KBM-7 (cell line): ENCODE data around the gene GPHN.

Source experiments
- DNase-seq: peaks from one replicate; pipeline ENCODE4 v3.0.0-alpha.2; 2015
- in situ Hi-C: fragments of 300-500 bp; cut with MboI; formaldehyde crosslinking; loops from 2 replicates; pipeline ENCODE4 v1.14.3; 2020; ENCODE audit warnings: low sequenced_read_pairs, low pct_unique_long_range_greater_than_20kb, mixed read lengths

Gene GPHN

DNA sequence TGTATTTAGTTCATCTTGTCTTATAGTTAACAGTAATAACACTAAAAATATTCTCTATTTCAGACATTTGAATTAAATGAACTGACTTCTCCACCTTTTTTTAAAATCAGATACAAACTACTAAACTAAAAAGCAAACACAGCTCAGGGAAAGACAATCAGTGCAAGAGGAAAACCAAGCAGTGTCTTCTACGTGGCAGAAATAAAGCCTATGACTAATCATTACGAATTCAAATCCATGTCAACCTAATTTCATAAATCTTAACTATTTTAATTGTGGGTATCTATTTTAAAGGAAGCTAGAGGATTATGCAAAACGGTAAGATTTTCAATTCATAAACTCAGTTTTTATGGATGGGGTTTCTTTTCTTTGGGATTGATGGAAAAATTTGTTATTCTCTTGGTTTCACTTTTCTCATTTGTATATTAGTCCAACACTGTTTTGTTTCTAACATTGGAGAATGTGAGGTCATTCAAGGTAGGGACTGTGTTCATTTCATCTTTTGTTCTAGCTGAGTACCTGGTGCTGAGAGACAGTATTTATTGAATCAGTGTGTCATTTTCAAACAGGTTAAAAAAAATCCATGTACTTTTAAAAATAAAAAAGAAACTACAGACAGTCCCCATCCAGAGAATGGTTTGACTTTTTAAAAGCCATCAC, 720.5 kb downstream of the GPHN start:
- in situ Hi-C loops: no loop called here
- DNase-seq: no peak
